HG03575 (cell line): Measurements from ENCODE around the gene RNU5B-1.

Experiments used
- ATAC-seq: cut with Tn5 transposase; IDR thresholded peaks from one replicate; pipeline ENCODE4 v1.9.1; 2021; ENCODE audit not compliant: unreplicated experiment, insufficient number of reproducible peaks, low FRiP score; ENCODE audit errors: extremely low read depth

The RNU5B-1 gene

DNA sequence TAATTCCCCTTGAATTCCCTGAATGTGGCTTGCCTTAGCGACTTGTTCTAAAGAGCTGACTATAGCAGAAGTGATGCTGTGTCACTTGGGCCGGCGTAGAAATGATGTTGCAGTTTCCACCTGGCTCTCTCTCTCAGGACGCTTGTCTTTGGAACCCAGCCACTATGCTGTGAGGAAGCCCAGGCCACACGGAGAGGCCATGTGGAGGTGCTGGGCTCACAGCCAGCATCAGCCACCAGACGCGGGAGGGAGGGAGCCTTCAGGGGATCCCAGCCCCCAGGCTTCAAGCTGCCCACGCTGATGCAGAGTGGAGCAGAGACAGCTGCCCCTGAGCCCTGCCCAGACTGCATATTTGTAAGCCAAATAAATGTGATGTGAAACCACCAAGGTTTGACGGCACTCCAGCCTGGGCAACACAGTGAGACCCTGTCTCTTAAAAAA, 18.6 kb downstream of the RNU5B-1 start:
- no peak for ATAC-seq

DNA sequence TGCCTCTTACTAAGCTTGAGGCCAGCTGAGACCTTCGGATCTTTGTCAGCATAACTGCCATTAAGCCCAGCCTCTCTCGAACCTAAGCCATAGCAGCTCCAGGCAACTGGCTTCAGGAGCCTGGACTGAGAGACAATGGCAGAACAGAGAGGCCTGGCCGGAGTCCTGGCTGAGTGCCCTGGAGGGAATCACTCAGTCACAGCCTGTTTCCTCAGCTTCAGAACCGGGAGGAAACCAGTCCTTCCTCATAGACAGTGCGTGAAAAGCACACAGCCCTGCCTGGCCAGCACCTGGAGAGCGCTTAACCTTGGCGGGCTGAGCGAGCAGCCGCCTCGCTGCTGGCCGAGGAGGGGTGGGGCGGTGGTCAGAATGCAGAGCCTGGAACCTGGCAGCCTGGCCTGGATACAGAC, 21.6 kb downstream of the RNU5B-1 start:
- ATAC-seq = no peak

DNA sequence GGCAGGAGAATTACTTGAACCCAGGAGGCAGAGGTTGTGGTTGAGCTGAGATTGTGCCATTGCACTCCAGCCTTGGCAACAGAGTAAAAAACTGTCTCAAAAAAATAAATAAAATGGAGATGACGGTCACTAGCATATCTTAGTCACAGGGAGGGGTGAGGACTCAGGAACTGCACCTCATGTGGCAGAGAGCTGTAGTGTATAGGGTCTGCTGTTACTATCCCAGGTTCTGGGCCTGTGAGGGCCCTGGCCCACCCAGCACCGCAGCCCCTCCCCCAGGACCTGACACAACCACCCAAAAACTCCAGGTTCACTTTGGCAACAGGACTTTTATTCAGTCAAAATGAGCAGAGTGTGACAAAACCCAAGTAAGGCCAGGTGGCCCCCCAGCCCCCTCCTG, 22.3 kb downstream of the RNU5B-1 start:
- no peak for ATAC-seq

DNA sequence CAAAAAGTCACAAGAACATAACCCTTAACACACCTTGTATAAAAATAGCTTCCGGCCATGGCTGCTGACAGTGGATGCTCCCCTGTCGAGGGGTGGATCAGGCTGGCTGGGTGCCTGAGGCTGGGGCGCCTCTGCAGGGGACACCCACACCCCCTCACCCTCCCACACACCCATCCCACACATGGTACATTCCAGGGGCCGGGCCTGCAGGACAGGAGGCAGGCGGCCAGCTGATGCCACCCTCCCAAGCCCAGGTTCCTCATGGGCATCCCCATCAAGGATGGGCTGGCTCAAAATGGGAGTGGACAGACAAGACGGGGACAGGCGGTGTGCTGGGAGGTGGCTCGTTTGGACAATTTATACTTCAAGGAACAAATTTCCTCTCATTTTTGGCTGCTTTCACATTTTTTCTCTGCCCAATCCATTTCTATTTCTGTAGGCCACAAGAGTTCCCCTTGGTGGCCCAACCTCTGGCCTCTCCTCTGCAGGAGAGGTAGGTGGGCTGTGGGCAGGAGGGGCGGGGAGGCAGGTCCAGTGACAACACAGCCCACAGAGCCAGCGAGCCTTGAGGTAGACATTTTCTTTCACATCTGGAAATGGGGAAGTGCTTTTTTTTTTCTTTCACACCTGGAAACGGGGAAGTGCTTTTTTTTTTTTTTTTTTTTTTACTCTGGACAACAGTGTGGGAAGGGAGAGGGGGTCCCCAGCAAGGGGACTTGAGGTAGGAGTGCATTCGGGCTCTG, 23.3 kb downstream of the RNU5B-1 start:
- ATAC-seq = no peak

DNA sequence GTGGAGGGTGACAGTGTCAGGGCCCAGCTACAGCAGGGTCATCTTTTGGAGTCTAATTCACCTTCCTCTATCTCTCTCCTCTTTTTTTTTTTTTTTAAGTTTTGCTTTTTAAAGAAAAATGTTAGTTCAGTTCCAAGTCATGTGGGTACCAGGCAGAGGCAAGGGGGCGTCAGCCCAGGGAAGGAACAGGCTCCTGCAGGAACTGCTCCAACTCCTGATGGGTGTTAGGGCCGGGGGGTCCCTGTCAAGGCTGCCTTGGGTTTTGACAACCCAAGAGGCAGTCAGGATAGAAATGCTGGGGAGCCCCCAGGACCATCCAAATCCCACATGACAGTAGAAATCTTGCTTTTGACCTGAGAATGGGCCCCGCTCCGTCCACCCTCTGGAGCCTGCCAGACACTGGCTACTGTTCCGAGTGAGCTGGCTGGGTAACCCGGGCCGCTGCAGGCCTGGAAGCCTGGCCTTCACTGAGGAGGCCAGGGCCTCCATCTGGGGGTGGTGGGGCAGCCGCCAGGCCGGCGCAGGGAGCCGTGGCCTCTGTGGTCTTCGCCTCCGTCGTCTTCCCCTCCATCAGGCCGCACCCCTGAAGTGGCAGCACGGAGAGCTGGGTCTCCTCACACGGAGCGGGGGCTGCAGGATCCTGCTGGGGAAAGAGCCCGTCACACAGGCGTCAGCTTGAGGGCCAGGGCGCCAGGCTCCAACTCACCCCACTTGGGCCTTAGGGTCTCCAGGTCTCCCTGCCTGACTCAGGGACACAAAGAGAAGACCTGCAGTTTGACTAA, 24.2 kb downstream of the RNU5B-1 start:
- no peak for ATAC-seq

DNA sequence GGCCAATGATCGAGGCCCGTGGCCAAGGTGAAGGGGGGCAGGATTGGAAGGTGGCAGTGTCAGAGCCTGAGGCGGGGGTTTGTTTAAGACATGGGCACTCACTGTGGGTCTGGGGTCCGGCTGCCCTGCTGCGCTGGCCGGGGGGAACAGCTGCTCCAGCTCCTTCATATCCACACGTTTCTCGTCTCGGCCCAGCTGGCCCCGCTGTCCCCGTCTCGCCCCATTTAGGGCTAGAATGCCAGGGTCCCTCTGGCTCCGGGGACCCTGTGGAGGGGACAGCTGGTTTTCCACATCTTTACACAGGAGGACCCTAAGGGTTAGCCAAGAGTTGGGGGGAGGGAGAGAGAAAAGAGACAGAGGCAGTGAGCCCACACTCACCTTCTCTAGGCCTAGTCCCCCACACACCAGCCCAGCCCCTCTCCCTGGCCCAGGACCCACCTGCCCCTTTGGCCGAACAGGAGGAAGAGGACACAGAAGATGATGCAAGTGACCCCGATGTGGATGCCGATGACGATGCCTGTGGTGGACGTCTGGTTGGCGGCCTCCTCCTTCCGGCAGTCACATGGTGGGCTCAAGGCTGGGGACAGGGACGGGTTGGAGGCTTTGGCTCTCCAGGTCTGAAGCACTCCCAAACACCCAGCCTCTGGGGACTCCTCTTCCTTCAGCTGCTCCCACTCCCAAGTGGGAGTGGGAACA, 25.0 kb downstream of the RNU5B-1 start:
- ATAC-seq = no peak

DNA sequence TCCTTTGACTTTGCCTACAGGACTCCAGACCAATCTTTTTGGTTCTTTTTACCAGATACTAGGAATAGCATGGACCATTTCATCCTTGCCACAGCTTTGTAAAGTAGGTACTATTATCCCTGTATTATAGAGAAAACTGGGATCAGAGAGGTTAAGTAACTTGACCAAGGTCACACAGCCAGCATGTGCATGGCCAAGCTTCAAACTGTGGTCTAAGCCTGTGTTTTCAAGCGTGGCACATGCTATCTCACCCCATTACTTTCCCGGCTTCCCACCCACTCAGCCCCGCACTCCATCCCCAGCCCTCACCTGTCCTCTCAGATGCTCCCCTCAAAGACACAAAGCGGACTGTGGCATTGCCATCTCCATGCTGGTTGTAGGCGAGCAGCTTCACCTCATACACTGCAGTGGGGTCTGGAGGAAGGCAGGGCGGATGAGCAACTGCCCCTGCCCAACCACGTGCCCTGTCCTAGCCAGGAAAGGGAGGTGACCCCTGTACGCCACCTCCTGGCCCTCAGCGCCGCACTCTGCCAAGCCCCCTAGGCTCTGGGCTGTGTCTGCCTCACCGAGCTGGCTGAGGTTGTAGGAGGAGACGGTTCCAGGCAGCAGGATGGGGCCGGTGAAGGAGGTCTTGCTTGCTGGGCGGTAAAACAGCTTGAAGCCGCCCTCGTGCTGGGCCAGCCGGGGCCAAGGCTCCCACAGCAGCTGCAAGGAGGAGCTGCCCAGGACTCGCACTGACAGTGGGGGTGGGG, 25.7 kb downstream of the RNU5B-1 start:
- no peak for ATAC-seq

DNA sequence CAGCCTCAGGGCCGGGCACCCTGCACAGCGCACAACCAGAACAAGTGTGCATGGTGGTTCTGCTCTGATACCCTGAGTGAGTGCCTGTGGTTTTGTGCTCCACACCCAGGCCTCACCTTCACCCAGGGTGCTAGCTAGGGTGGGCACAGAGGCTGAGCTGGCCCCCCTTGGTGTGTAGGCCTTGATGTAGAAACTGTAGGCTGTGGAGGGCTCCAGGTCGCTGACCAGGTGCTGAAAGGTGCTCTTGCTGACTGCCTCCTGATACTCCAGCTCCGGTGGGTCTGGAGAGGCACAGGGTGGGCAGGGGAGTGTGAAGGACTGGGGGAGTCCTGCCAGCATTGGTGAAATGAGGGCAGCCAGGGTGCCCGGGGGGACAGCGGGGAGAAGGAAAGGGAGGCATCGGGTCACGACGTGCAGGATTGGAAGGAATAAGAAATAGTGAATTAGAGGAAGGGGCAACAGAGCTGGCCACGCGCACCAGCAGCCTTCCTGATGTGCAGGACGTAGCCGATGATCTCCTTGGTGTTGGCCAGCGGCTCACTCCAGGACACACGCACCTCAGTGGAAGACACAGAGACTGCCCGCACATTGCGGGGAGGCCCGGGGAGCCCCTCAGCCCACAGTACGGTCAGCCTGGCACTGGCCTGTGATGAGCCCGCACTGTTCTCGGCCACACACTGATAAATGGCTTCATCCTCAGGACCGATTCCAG, 26.6 kb downstream of the RNU5B-1 start:
- no peak for ATAC-seq

DNA sequence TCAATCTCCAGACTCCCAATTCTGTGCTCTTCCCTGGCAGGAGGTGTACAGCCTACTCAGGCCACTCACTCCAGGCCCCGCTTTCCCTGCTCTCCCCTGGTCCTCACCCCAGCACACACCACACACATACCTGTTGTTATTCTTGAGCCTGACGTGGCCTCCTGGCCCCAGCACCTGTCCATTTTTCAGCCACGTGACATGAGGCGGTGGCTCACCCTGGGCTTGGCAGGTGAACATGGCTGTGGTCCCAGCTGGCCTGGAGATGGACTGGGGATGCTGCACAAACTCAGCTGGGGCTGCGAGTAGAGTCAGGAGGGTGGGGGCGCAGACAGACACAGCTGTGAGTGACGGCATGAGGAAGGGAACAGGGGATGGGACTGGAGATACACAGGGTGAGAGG, 27.3 kb downstream of the RNU5B-1 start:
- no peak for ATAC-seq

DNA sequence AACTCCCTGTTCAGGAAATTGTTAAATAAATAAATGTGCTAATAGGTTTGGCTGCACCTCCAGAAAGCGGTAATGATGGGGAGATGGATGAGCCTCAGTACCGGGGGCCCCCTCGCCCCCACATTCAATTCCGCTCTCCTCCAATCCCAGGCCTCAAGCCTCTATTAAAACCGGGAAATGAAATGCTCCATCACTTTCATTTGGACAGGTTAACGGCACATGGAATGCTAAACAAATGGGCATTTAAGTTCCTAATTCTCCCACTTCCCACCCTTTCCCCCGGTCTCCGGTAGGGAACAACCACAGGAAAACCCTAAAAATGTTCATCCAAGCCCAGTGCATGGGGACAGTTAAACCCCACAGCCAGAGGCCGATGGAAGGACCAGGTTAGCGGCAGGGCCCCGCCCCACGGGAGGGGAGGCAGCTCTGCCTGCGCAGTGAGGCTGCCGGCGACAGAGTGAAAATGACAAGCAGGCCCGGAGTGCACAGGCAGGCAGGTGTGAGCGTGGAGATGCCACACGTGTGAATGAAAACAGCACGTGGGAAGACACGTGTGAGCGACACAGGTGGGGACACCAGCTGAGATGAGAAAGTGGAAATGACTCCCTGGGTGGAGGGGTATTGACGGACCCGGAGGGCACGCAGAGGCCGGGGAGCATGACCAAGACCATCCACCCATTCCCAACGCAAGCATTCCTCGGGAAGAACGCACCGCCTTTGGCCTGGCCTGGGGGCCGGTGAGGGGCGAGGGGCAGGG, 28.1 kb downstream of the RNU5B-1 start:
- no peak for ATAC-seq

DNA sequence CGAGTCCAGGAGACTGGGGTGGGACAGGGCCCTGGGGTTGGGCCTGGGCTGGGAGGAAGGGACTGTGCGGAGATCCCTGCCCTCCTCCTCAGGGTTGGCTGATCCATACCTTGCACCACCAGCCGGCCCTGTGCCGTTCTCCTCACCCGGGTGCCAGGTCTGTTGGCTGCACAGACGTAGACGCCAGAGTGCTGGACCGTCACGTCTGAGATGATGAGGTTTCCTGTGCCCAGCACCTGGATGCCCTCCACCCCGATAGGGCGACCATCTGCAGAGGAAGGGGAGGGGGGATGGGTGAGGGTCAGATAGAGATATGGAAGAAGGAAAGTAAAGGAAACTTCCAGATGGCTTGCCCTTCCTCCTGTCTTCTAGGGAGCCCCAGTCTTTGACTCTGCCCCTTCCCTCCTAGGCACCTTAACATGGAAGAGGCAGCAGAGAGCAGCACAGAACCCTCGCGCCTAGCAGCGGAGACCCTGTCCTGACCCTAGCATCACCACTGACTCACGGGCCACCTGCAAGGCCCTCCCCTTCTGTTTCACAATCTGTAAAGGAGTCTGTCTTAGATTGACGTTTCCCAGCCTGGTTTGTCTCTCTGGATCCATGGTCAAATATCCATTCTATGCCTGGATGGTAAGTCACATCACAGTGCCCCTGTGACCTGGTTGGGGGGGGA, 28.8 kb downstream of the RNU5B-1 start:
- ATAC-seq = no peak

DNA sequence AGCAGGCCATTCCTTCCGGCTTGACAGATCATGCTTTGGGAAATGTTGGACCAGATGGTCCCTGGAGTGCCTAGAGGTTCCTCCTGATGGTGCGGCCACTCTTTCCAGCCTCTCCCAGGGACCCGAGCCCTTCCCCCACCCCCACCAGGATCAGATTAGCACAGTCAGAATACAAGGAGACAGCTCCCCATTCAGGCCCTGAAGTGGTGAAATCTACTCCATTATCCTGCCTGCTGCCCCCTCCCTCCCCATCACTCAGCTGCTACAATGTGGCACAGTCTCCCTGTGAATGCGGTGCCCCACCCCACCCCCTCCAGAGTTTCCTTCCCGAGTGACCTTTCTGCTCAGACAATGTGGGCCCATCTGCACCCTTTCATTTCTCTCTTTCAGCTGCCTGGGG, 29.4 kb downstream of the RNU5B-1 start:
- no peak for ATAC-seq

DNA sequence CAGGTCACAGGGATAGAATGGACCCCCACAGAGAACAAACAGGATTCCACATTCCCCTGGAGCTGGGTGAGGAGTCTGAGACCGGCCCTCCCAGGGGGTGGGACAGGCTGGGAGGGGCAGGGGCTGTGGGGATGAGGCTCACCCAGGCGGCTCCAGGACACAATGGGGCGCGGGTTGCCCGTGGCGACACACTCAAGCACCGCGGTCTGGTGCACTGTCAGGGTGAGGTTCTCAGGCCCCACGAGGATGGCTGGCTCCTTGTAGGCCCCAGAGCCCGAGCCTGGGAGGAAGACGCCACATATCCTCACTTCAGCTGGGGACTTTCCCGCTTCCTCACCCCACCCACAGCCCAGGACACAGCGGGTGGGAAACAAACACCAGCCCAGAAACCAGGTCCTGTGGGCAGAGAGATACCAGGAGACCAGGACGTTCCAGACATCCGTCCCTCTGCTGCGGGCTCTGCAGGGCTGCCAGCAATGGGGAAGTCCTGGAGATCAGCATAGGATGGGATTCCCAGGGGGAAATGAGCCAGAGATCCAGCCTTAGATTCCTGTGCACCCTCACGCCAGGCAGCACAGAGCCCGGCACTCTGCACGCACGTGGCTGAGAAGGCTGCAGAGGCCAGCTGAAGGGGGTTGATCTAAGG, 30.2 kb downstream of the RNU5B-1 start:
- ATAC-seq = no peak

DNA sequence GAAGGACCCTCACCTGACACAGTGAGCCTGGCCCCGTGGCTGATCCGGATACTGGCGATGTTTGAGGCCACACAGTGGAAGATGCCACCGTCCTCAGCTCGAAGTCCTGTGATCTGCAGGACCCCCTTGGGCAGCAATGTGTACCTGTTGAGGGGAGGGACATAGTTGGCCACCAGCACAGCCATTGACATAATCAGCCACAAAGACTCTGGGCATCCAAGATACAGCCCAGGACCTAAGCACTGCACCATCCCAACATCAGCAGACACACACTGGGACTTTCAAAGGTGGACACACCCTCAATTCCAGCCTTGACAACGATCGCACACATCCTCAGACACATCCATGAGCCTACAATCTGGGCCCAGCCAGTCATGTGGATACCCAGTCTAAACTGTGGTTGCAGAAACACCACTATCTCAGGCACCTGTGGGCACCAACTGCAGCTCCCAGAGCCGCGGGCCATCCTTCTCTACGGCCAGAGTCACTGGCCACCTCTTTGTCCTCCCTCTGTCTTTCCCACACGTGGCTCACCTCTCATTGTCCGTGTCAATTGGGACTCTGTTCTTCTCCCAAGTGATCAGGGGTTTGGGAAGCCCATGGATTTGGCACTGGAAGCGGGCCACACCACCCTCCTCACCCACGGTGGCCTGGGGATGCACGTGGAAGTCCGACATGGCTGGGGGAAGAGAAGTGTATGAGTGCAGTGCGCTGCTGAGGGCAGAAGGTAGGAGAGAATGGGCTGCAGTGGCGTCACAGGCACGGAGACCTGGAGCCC, 31.0 kb downstream of the RNU5B-1 start:
- no peak for ATAC-seq

DNA sequence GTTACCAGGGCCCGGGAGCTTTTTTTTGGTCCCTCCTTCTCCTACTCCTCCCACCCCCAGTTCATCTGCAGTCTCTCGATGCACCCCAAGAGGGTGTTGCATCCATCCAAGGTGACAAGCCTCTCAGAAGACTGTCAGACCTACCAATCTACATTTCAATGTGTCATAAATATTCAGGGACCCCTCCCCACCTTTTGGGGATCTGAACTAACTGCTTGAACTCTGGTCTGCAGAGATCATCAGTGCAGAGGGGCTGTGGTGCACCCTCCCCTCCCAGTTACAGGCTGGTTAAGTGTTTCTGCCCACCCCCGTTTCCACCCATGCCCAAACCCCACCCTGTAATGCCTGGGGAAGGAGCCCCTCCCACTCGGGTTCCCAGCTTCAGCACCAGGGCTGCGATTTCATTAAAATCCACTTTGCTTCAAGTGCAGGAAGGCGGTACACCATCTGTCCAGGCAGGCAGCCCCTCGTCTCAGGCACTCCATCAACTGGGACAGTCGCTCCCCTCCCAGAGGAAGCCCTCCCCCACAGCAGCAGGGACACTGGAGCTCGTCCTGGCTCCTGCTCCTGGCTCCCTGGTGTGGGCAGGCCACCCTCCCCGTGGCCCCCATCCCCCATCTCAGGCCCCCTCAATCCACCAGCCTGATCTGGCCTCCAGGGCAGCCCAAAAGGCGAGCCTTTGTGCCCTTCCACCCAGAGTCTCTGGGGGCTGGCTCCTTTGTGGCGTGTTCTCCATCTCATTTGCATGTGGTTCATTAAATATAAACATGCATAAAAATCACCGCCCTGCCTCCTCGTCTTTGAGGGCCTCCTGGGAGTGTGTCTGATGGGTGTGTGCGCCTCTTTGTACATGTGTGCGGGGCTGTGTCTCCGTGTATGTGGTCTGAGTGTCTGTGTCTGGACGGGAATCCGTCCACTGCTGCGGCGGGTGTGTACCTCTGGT, 32.3 kb downstream of the RNU5B-1 start:
- ATAC-seq = no peak
